Breast epithelium (tissue), 3 donors: Measurements from ENCODE around the gene NCKIPSD.

Source experiments
- POLR2AphosphoS5 ChIP-seq, 3 donors: sonication (generic); formaldehyde crosslinking; IDR thresholded peaks; one replicate each; pipeline ENCODE4 v1.6.1; 2017; ENCODE audit warnings: antibody characterized with exemption in 3 of 3
- TF ChIP-seq, protein P1 (sequence below), 3 donors: fragments of 450-650 bp; IDR thresholded peaks; one replicate each; pipeline ENCODE4 v1.5.1; 2016 to 2017; ENCODE audit warnings: antibody characterized with exemption in 3 of 3, mild to moderate bottlenecking in 3 of 3, moderate library complexity in 3 of 3

DNA sequence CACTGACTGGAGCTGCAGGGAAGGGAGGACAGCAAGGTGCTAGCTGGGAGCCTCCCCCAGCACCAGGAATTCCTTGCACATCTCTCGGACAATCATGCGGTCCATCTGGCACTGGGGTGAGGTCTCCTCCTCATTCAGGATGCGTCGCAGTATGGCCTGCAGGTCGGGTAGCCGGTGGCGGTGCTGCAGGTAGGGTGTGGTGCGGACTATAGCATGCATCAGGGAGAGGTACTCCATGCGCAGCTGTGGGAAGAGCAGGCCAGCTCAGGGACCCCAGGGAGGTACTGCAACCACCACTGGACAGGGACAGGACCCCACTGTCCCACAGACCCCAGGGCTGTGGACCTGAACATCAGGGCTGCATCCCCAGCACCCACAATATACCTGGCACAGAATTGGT, 11.2 kb downstream of the NCKIPSD start:
- TF ChIP-seq POLR2AphosphoS5 (IDR thresholded peaks at IDR 0.05): no peak
- TF ChIP-seq, protein P1, sequence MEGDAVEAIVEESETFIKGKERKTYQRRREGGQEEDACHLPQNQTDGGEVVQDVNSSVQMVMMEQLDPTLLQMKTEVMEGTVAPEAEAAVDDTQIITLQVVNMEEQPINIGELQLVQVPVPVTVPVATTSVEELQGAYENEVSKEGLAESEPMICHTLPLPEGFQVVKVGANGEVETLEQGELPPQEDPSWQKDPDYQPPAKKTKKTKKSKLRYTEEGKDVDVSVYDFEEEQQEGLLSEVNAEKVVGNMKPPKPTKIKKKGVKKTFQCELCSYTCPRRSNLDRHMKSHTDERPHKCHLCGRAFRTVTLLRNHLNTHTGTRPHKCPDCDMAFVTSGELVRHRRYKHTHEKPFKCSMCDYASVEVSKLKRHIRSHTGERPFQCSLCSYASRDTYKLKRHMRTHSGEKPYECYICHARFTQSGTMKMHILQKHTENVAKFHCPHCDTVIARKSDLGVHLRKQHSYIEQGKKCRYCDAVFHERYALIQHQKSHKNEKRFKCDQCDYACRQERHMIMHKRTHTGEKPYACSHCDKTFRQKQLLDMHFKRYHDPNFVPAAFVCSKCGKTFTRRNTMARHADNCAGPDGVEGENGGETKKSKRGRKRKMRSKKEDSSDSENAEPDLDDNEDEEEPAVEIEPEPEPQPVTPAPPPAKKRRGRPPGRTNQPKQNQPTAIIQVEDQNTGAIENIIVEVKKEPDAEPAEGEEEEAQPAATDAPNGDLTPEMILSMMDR (IDR thresholded peaks at IDR 0.05): no peak
